Fibroblast of lung (primary cell): ENCODE results near the gene MPRIP.

ENCODE experiments used
- CTCF ChIP-seq, 2 donors: IDR thresholded peaks in 1 of 2; conservative IDR thresholded peaks in 1 of 2; 1 replicate in 1 of 2; 2 replicates in 1 of 2; pipeline ENCODE4 v1.5.1; 2011 to 2012; ENCODE audit warnings: low read length in 2 of 2, control low read depth in 1 of 2, inconsistent platforms in 1 of 2, low read depth in 1 of 2, mild to moderate bottlenecking in 1 of 2
- EZH2 ChIP-seq: IDR thresholded peaks from 2 replicates; pipeline ENCODE4 v1.5.1; 2012; ENCODE audit warnings: low read length, control low read depth, mild to moderate bottlenecking; ENCODE audit errors: missing control alignments

- no peak for TF ChIP-seq CTCF (conservative IDR thresholded peaks at IDR 0.05 in 1 of 2, IDR thresholded peaks at IDR 0.05 in 1 of 2; ENCODE audit: low read depth in 1 of 2, low read length in 2 of 2)
- TF ChIP-seq EZH2 = no peak
Measured at GRCh38 chr17:17097763-17098345, 55.6 kb downstream of the MPRIP start.
